Activated CD4-positive, alpha-beta T cell treated with anti-CD3 and anti-CD28 coated beads, Interleukin-2, amount 10 ng/mL, durations not matched to agents 7 days and 5 days (primary cell): Measurements from ENCODE around the gene CRISPLD2. TPM values are rescaled to one million over a fixed set of nuclear protein-coding genes. Genes with fewer than 3 reads are reported as not detected.

Experiments
- CTCF ChIA-PET: fragments of 350-600 bp; sonication (Branson Sonifier 250); formaldehyde crosslinking; loops from one replicate; lab custom pipeline; 2021; ENCODE audit warnings: antibody characterized with exemption; lab: Charles Lee
- POLR2A ChIA-PET: fragments of 350-600 bp; sonication (Branson Sonifier 250); formaldehyde crosslinking; loops from one replicate; lab custom pipeline; 2021; ENCODE audit warnings: antibody characterized with exemption; lab: Charles Lee
- DNase-seq: peaks from one replicate; pipeline ENCODE4 v3.0.0-alpha.2; 2020
- H3K27ac Mint-ChIP-seq: one replicate; pipeline ENCODE4 v1.8.0; 2021; ENCODE audit warnings: mild to moderate bottlenecking, moderate library complexity, mixed read lengths
- H3K27me3 Mint-ChIP-seq: one replicate; pipeline ENCODE4 v1.8.0; 2021; ENCODE audit warnings: mixed read lengths
- H3K36me3 Mint-ChIP-seq: one replicate; pipeline ENCODE4 v1.8.0; 2021; ENCODE audit warnings: low read depth, mixed read lengths
- H3K4me1 Mint-ChIP-seq: one replicate; pipeline ENCODE4 v1.8.0; 2021; ENCODE audit warnings: mixed read lengths
- H3K4me3 Mint-ChIP-seq: one replicate; pipeline ENCODE4 v1.8.0; 2021; ENCODE audit warnings: mild to moderate bottlenecking, moderate library complexity, mixed read lengths
- H3K9me3 Mint-ChIP-seq: one replicate; pipeline ENCODE4 v1.8.0; 2021; ENCODE audit warnings: mixed read lengths
- total RNA-seq, 2 experiments: library from RNA; stranded (reverse); gene quantifications; one replicate each; pipeline ENCODE4 v1.2.3, GENCODE V29; 2021

The CRISPLD2 gene
- total RNA-seq, 2 experiments from 2014 or later: 0.25 to 0.27 TPM

GRCh38 chr16:84878770-84879169, 59.0 kb downstream of the CRISPLD2 start:
- Mint-ChIP-seq H3K4me3 (no peak overlapping the region), H3K36me3 (no peaks in the 10 kb centered on the region), H3K4me1 (no peaks in the 10 kb centered on the region), H3K27ac (no peak overlapping the region), H3K27me3 (peaks cover 8% of the 10 kb centered on the region), H3K9me3 (no peaks in the 10 kb centered on the region)
- no peak for DNase-seq
- ChIA-PET POLR2A (no interaction called here), CTCF (no interaction called here)

- Mint-ChIP-seq H3K9me3 (no peaks in the 10 kb centered on the region), H3K36me3 (no peaks in the 10 kb centered on the region), H3K4me1 (peaks cover 1% of the 10 kb centered on the region), H3K4me3 (no peak overlapping the region), H3K27ac (no peak overlapping the region), H3K27me3 (peaks cover 8% of the 10 kb centered on the region)
- no peak for DNase-seq
- POLR2A ChIA-PET: no interaction called here
- CTCF ChIA-PET: interaction anchor here (0.6 kb wide), 1 partner anchor 273 kb away, joined by 4 read pairs; no protein-coding TSS in a partner anchor
Observed at GRCh38 chr16:84879569-84880487, 60.0 kb downstream of the CRISPLD2 start.

- H3K27me3 Mint-ChIP-seq: peaks cover 8% of the 10 kb centered on the region
- H3K27ac Mint-ChIP-seq: no peak overlapping the region
- no peaks in the 10 kb centered on the region for H3K36me3 Mint-ChIP-seq
- peaks cover 1% of the 10 kb centered on the region for H3K4me1 Mint-ChIP-seq
- ChIA-PET POLR2A (no interaction called here), CTCF (interaction anchor here (0.7 to 1.2 kb wide), 2 partner anchors 35 to 95 kb away, joined by 3 to 4 read pairs; no protein-coding TSS in a partner anchor)
- no peaks in the 10 kb centered on the region for H3K9me3 Mint-ChIP-seq
- DNase-seq: no peak
- H3K4me3 Mint-ChIP-seq: no peak overlapping the region
Observed at GRCh38 chr16:84881702-84882521, 62.1 kb downstream of the CRISPLD2 start.

- POLR2A ChIA-PET: no interaction called here
- Mint-ChIP-seq H3K27me3 (peaks cover 8% of the 10 kb centered on the region), H3K36me3 (no peaks in the 10 kb centered on the region), H3K4me3 (no peak overlapping the region), H3K27ac (no peak overlapping the region), H3K4me1 (peaks cover 1% of the 10 kb centered on the region), H3K9me3 (no peaks in the 10 kb centered on the region)
- CTCF ChIA-PET: no interaction called here
- no peak for DNase-seq
Observed at GRCh38 chr16:84883301-84883700, 63.5 kb downstream of the CRISPLD2 start.

- Mint-ChIP-seq H3K4me3 (no peak overlapping the region), H3K36me3 (no peaks in the 10 kb centered on the region), H3K27me3 (peaks cover 8% of the 10 kb centered on the region), H3K27ac (no peak overlapping the region), H3K9me3 (no peaks in the 10 kb centered on the region), H3K4me1 (peaks cover 1% of the 10 kb centered on the region)
- ChIA-PET CTCF (no interaction called here), POLR2A (no interaction called here)
- DNase-seq: no peak
Observed at GRCh38 chr16:84884246-84884595, 64.4 kb downstream of the CRISPLD2 start.

GRCh38 chr16:84884596-84885341, 65.0 kb downstream of the CRISPLD2 start:
- POLR2A ChIA-PET: no interaction called here
- H3K4me3 Mint-ChIP-seq: no peak overlapping the region
- H3K36me3 Mint-ChIP-seq: no peaks in the 10 kb centered on the region
- H3K4me1 Mint-ChIP-seq: peaks cover 1% of the 10 kb centered on the region
- no peaks in the 10 kb centered on the region for H3K9me3 Mint-ChIP-seq
- CTCF ChIA-PET: no interaction called here
- DNase-seq: no peak
- H3K27ac Mint-ChIP-seq: no peak overlapping the region
- H3K27me3 Mint-ChIP-seq: peaks cover 8% of the 10 kb centered on the region

- DNase-seq: no peak
- H3K27me3 Mint-ChIP-seq: peaks cover 8% of the 10 kb centered on the region
- ChIA-PET CTCF (interaction anchor here (0.6 kb wide), 1 partner anchor 466 kb away, joined by 3 read pairs; no protein-coding TSS in a partner anchor), POLR2A (no interaction called here)
- H3K27ac Mint-ChIP-seq: no peak overlapping the region
- no peaks in the 10 kb centered on the region for H3K36me3 Mint-ChIP-seq
- H3K4me1 Mint-ChIP-seq: peaks cover 1% of the 10 kb centered on the region
- no peaks in the 10 kb centered on the region for H3K9me3 Mint-ChIP-seq
- no peak overlapping the region for H3K4me3 Mint-ChIP-seq
Observed at GRCh38 chr16:84885342-84885910, 65.6 kb downstream of the CRISPLD2 start.

GRCh38 chr16:84886497-84887090, 66.8 kb downstream of the CRISPLD2 start:
- H3K27ac Mint-ChIP-seq: no peak overlapping the region
- no peaks in the 10 kb centered on the region for H3K9me3 Mint-ChIP-seq
- no peaks in the 10 kb centered on the region for H3K36me3 Mint-ChIP-seq
- no peak overlapping the region for H3K4me3 Mint-ChIP-seq
- peaks cover 1% of the 10 kb centered on the region for H3K4me1 Mint-ChIP-seq
- no peak for DNase-seq
- POLR2A ChIA-PET: no interaction called here
- peaks cover 7% of the 10 kb centered on the region for H3K27me3 Mint-ChIP-seq
- CTCF ChIA-PET: no interaction called here

- no peaks in the 10 kb centered on the region for H3K36me3 Mint-ChIP-seq
- H3K4me1 Mint-ChIP-seq: peaks cover 1% of the 10 kb centered on the region
- no peak overlapping the region for H3K4me3 Mint-ChIP-seq
- no peak for DNase-seq
- POLR2A ChIA-PET: no interaction called here
- H3K27me3 Mint-ChIP-seq: peaks cover 2% of the 10 kb centered on the region
- no peaks in the 10 kb centered on the region for H3K9me3 Mint-ChIP-seq
- H3K27ac Mint-ChIP-seq: no peak overlapping the region
- CTCF ChIA-PET: no interaction called here
Observed at GRCh38 chr16:84887207-84887606, 67.4 kb downstream of the CRISPLD2 start.

GRCh38 chr16:84888450-84888849, 68.7 kb downstream of the CRISPLD2 start:
- POLR2A ChIA-PET: no interaction called here
- H3K36me3 Mint-ChIP-seq: no peaks in the 10 kb centered on the region
- CTCF ChIA-PET: no interaction called here
- H3K27me3 Mint-ChIP-seq: no peaks in the 10 kb centered on the region
- peaks cover 1% of the 10 kb centered on the region for H3K4me1 Mint-ChIP-seq
- DNase-seq: no peak
- no peak overlapping the region for H3K27ac Mint-ChIP-seq
- no peak overlapping the region for H3K4me3 Mint-ChIP-seq
- no peaks in the 10 kb centered on the region for H3K9me3 Mint-ChIP-seq

GRCh38 chr16:84889066-84889465, 69.3 kb downstream of the CRISPLD2 start:
- ChIA-PET POLR2A (no interaction called here), CTCF (no interaction called here)
- Mint-ChIP-seq H3K4me1 (peaks cover 1% of the 10 kb centered on the region), H3K9me3 (no peaks in the 10 kb centered on the region), H3K27me3 (no peaks in the 10 kb centered on the region), H3K27ac (no peak overlapping the region), H3K4me3 (no peak overlapping the region), H3K36me3 (no peaks in the 10 kb centered on the region)
- DNase-seq: no peak

- no peak for DNase-seq
- no peak overlapping the region for H3K4me3 Mint-ChIP-seq
- no peaks in the 10 kb centered on the region for H3K36me3 Mint-ChIP-seq
- H3K27me3 Mint-ChIP-seq: no peaks in the 10 kb centered on the region
- H3K27ac Mint-ChIP-seq: no peak overlapping the region
- no peaks in the 10 kb centered on the region for H3K9me3 Mint-ChIP-seq
- ChIA-PET CTCF (no interaction called here), POLR2A (no interaction called here)
- no peaks in the 10 kb centered on the region for H3K4me1 Mint-ChIP-seq
Observed at GRCh38 chr16:84890427-84890826, 70.6 kb downstream of the CRISPLD2 start.
